ENCODE measurements around the gene LELP1.

DNA sequence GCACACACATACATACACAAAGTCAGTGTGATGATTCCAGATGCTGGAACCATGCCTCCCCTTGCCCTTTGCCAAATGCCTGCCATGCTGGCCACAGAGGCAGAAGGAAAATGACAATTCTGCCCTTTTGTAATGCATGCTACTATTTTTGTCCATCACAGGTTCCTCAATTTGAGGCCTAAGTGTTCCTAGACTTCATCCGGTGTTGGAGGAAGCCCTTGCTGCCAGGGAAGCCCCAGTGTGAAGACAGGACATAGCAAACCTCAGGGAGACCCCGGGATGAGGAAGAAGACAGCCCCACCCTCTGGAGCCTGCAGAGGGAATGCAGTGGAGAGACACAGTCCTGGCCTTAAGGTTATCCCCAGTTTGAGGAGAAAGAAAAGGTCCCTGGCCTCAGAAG, 28.6 kb downstream of the LELP1 start:
- TF ChIP-seq CTCF (conservative IDR thresholded peaks at IDR 0.05; ENCODE audit: low read depth in 2 of 2) (no peak), POLR2AphosphoS5 (IDR thresholded peaks at IDR 0.05; ENCODE audit: low read depth) (no peak), EZH2 (IDR thresholded peaks at IDR 0.05; ENCODE audit: low read depth, unreplicated experiment) (no peak), STAT1 (IDR thresholded peaks at IDR 0.05; ENCODE audit: unreplicated experiment) (no peak), CREB1 (CRISPR knock-in tag; IDR thresholded peaks at IDR 0.05; ENCODE audit: low read depth) (no peak)
- TF ChIP-seq, protein P1, sequence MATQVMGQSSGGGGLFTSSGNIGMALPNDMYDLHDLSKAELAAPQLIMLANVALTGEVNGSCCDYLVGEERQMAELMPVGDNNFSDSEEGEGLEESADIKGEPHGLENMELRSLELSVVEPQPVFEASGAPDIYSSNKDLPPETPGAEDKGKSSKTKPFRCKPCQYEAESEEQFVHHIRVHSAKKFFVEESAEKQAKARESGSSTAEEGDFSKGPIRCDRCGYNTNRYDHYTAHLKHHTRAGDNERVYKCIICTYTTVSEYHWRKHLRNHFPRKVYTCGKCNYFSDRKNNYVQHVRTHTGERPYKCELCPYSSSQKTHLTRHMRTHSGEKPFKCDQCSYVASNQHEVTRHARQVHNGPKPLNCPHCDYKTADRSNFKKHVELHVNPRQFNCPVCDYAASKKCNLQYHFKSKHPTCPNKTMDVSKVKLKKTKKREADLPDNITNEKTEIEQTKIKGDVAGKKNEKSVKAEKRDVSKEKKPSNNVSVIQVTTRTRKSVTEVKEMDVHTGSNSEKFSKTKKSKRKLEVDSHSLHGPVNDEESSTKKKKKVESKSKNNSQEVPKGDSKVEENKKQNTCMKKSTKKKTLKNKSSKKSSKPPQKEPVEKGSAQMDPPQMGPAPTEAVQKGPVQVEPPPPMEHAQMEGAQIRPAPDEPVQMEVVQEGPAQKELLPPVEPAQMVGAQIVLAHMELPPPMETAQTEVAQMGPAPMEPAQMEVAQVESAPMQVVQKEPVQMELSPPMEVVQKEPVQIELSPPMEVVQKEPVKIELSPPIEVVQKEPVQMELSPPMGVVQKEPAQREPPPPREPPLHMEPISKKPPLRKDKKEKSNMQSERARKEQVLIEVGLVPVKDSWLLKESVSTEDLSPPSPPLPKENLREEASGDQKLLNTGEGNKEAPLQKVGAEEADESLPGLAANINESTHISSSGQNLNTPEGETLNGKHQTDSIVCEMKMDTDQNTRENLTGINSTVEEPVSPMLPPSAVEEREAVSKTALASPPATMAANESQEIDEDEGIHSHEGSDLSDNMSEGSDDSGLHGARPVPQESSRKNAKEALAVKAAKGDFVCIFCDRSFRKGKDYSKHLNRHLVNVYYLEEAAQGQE (IDR thresholded peaks at IDR 0.05; ENCODE audit: unreplicated experiment), result no peak
